K562 (cell line): ENCODE data around the gene TSPAN1. TPM values are rescaled to one million over a fixed set of nuclear protein-coding genes. Genes with fewer than 3 reads are reported as not detected.

Experiments
- ARHGAP35 ChIP-seq: fragments of 450-650 bp; IDR thresholded peaks from 2 replicates; pipeline ENCODE4 v1.6.1; 2018; ENCODE audit not compliant: partially characterized antibody
- ARID2 ChIP-seq: fragments of 450-650 bp; IDR thresholded peaks from 2 replicates; pipeline ENCODE4 v1.6.1; 2017; ENCODE audit warnings: antibody characterized with exemption, mild to moderate bottlenecking
- BRF1 ChIP-seq: IDR thresholded peaks from 3 replicates; pipeline ENCODE4 v1.6.1; 2011; ENCODE audit warnings: borderline replicate concordance, mild to moderate bottlenecking; ENCODE audit not compliant: insufficient read length; ENCODE audit errors: extremely low read depth
- CREB3 ChIP-seq: fragments of 450-650 bp; conservative IDR thresholded peaks from 2 replicates; pipeline ENCODE4 v1.6.1; 2016; ENCODE audit warnings: missing genetic modification characterization, low read depth, mild to moderate bottlenecking, missing compliant biosample characterization, moderate library complexity
- CXXC5 ChIP-seq: fragments of 250-450 bp; sonication (Bioruptor Pico); IDR thresholded peaks from 2 replicates; pipeline ENCODE4 v1.8.0; 2022; ENCODE audit warnings: inconsistent platforms, mild to moderate bottlenecking, moderate library complexity
- JUN ChIP-seq, 2 experiments: sonication (generic) in 1 of 2; formaldehyde crosslinking in 1 of 2; IDR thresholded peaks; 2 replicates each; pipeline versions ENCODE4 v1.6.1 to v1.8.0; 2012 to 2022; ENCODE audit warnings: borderline replicate concordance in 2 of 2, mild to moderate bottlenecking in 2 of 2, improper control_type of control experiment in 1 of 2, low read depth in 1 of 2, low read length in 1 of 2, missing genetic modification reagents in 1 of 2
- MAZ ChIP-seq, 2 experiments: fragments of 450-650 bp in 1 of 2; sonication (generic) in 1 of 2; formaldehyde crosslinking; IDR thresholded peaks in 1 of 2; conservative IDR thresholded peaks in 1 of 2; 2 replicates each; pipeline versions ENCODE4 v1.4.0 to v1.5.0; 2020; ENCODE audit warnings: mild to moderate bottlenecking in 1 of 2, missing genetic modification reagents in 1 of 2
- MEF2D ChIP-seq: conservative IDR thresholded peaks from 2 replicates; pipeline ENCODE4 v1.6.1; 2016; ENCODE audit warnings: low read depth, missing genetic modification characterization, missing compliant biosample characterization
- MTA2 ChIP-seq: fragments of 450-650 bp; IDR thresholded peaks from 2 replicates; pipeline ENCODE4 v1.6.1; 2016; ENCODE audit warnings: low read depth
- NBN ChIP-seq: fragments of 450-650 bp; IDR thresholded peaks from 2 replicates; pipeline ENCODE4 v1.6.1; 2016; ENCODE audit warnings: low read depth, mild to moderate bottlenecking
- NFE2L1 ChIP-seq: fragments of 450-650 bp; IDR thresholded peaks from 2 replicates; pipeline ENCODE4 v1.6.1; 2016; ENCODE audit warnings: missing genetic modification characterization, low read depth, mild to moderate bottlenecking, missing compliant biosample characterization, moderate library complexity, borderline replicate concordance
- NR2C2 ChIP-seq, 2 experiments: fragments of 200-800 bp in 1 of 2; sonication (Bioruptor generic) in 1 of 2; sonication (generic) in 1 of 2; formaldehyde crosslinking in 1 of 2; IDR thresholded peaks; 2 replicates each; pipeline versions ENCODE4 v1.6.1 to v1.8.0; 2016 to 2022; ENCODE audit warnings: mild to moderate bottlenecking in 1 of 2, missing compliant biosample characterization in 1 of 2, missing genetic modification characterization in 1 of 2, missing genetic modification reagents in 1 of 2
- PTRF ChIP-seq: fragments of 450-650 bp; IDR thresholded peaks from 2 replicates; pipeline ENCODE4 v1.6.1; 2016; ENCODE audit warnings: mild to moderate bottlenecking, missing genetic modification characterization, missing compliant biosample characterization
- RAD21 ChIP-seq, 2 experiments: fragments of 250-450 bp in 1 of 2; fragments of 450-650 bp in 1 of 2; sonication (Bioruptor Pico) in 1 of 2; formaldehyde crosslinking in 1 of 2; IDR thresholded peaks in 1 of 2; conservative IDR thresholded peaks in 1 of 2; 2 replicates each; pipeline versions ENCODE4 v1.4.0 to v1.8.0; 2020 to 2022; ENCODE audit warnings: mild to moderate bottlenecking in 2 of 2, moderate library complexity in 1 of 2
- RBM25 ChIP-seq: fragments of 200-400 bp; formaldehyde crosslinking; IDR thresholded peaks from 2 replicates; pipeline ENCODE4 v1.6.1; 2018; ENCODE audit warnings: low read length, low read depth, moderate library complexity; ENCODE audit not compliant: severe bottlenecking
- SMARCC2 ChIP-seq: fragments of 450-650 bp; IDR thresholded peaks from 2 replicates; pipeline ENCODE4 v1.6.1; 2017; ENCODE audit warnings: antibody characterized with exemption, moderate library complexity, mild to moderate bottlenecking, low read depth
- ZC3H11A ChIP-seq: IDR thresholded peaks from 2 replicates; pipeline ENCODE4 v1.6.1; 2012; ENCODE audit warnings: low read depth, low read length, improper control_type of control experiment
- ZFP36 ChIP-seq: fragments of 150-350 bp; IDR thresholded peaks from 2 replicates; pipeline ENCODE4 v1.6.1; 2018; ENCODE audit warnings: low read length, low read depth; ENCODE audit not compliant: partially characterized antibody
- ZNF12 ChIP-seq: sonication (generic); formaldehyde crosslinking; IDR thresholded peaks from 2 replicates; pipeline ENCODE4 v1.4.0; 2020; ENCODE audit warnings: mild to moderate bottlenecking, missing genetic modification reagents
- ZNF212 ChIP-seq: fragments of 450-650 bp; formaldehyde crosslinking; IDR thresholded peaks from 2 replicates; pipeline ENCODE4 v1.4.0; 2020; ENCODE audit warnings: mild to moderate bottlenecking
- ZNF24 ChIP-seq: fragments of 450-650 bp; IDR thresholded peaks from 2 replicates; pipeline ENCODE4 v1.6.1; 2016
- ZNF707 ChIP-seq: fragments of 250-450 bp; sonication (Bioruptor Pico); conservative IDR thresholded peaks from 2 replicates; pipeline ENCODE4 v1.8.0; 2022; ENCODE audit warnings: inconsistent platforms, mild to moderate bottlenecking, moderate library complexity
- polyA plus RNA-seq, 8 experiments: library from polyadenylated mRNA; depleted of rRNA in 4 of 8; stranded (reverse) in 5 of 8; unstranded in 3 of 8; fragments of >200 nt; fragmentation: Nextera tagmentation in 2 of 8; fragmentation: Illumina TruSeq in 1 of 8; extraction: Ambion mirVana in 2 of 8; extraction: Trizol in 1 of 8; gene quantifications; 2 replicates each; pipeline versions ENCODE4 v1.2.1 to v1.2.3, GENCODE V29; 2011 to 2014; ENCODE audit warnings: inconsistent platforms in 1 of 8, missing spikeins in 1 of 8
- total RNA-seq, 7 experiments: library from RNA; depleted of rRNA in 6 of 7; stranded (reverse); fragments of >200 nt in 6 of 7; fragmentation: Illumina TruSeq in 2 of 7; extraction: Trizol in 2 of 7; gene quantifications; 2 replicates each; pipeline versions ENCODE4 v1.2.1 to v1.2.3, GENCODE V29; 2011 to 2021; ENCODE audit warnings: low replicate concordance in 1 of 7
- TF ChIP-seq, protein P1 (sequence below): IDR thresholded peaks from 2 replicates; pipeline ENCODE4 v1.6.1; 2011; ENCODE audit warnings: borderline replicate concordance, low read depth, mild to moderate bottlenecking, moderate library complexity, low read length; ENCODE audit not compliant: insufficient read depth, poor library complexity, severe bottlenecking
- TF ChIP-seq, protein P2 (sequence below): sonication (generic); formaldehyde crosslinking; IDR thresholded peaks from 2 replicates; pipeline ENCODE4 v1.8.0; 2022; ENCODE audit warnings: missing genetic modification reagents, mild to moderate bottlenecking, moderate library complexity, borderline replicate concordance

Gene TSPAN1
- total and polyA plus RNA-seq, 9 of the 15 experiments (the other 6 are each of a cell fraction or from before 2014, with no cell fraction given) = 0.58 TPM; not detected in 8

DNA sequence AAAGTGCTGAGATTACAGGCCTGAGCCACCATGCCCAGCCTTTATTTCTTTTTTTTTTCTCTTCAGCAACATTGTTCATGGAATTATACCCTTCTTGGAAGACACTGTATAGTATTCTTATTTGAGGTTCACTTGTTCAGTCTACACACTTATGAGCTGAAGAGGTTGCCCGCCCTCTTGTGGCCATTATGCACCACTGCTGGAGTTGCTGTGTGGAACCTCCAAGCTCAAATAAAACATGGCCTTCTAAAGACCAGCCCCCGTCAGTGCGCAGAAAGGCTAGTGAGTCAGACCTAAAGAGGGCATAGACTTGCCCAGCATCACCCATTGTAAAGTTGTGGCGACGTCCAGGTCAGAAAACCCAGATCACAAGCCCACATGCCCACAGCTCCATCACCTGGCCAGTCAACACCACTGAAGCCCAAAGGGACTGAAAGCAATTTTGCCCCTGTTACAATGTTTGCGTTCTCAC lies 48.6 kb downstream of the TSPAN1 start (continued):
- TF ChIP-seq, protein P1, sequence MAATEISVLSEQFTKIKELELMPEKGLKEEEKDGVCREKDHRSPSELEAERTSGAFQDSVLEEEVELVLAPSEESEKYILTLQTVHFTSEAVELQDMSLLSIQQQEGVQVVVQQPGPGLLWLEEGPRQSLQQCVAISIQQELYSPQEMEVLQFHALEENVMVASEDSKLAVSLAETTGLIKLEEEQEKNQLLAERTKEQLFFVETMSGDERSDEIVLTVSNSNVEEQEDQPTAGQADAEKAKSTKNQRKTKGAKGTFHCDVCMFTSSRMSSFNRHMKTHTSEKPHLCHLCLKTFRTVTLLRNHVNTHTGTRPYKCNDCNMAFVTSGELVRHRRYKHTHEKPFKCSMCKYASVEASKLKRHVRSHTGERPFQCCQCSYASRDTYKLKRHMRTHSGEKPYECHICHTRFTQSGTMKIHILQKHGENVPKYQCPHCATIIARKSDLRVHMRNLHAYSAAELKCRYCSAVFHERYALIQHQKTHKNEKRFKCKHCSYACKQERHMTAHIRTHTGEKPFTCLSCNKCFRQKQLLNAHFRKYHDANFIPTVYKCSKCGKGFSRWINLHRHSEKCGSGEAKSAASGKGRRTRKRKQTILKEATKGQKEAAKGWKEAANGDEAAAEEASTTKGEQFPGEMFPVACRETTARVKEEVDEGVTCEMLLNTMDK = peak; percentile 46
- 0 out of 2 replicates have a peak, but pooled peaks have one; percentile 11 for TF ChIP-seq ZNF12
- peak; percentile 55; the same call in 1 of the 2 replicates for TF ChIP-seq ZNF24
- TF ChIP-seq NBN = peak; percentile 38; the same call in 1 of the 2 replicates
- TF ChIP-seq ZNF212 = no peak
- 0 out of 2 replicates have a peak, but pooled peaks have one; percentile 38 for TF ChIP-seq ZNF707 (CRISPR knock-in tag)
- TF ChIP-seq CREB3 (tag) = no peak
- TF ChIP-seq MAZ (CRISPR knock-in tag; conservative IDR thresholded peaks at IDR 0.05 in 1 of 2, IDR thresholded peaks at IDR 0.05 in 1 of 2) = peak in 1 of 2 experiments; percentile 52; a peak in 1 of 4 replicates
- no peak for TF ChIP-seq ARHGAP35
- no peak for TF ChIP-seq MEF2D (tag)
- no peak for TF ChIP-seq PTRF (tag)
- 0 out of 2 replicates have a peak, but pooled peaks have one; percentile 32 for TF ChIP-seq ARID2
- no peak for TF ChIP-seq SMARCC2
- peak; percentile 46; the same call in 1 of the 2 replicates for TF ChIP-seq NR2C2 (CRISPR knock-in tag; IDR thresholded peaks at IDR 0.05)
- no peak for TF ChIP-seq NR2C2 (tag; IDR thresholded peaks at IDR 0.05)
- TF ChIP-seq CXXC5 (CRISPR knock-in tag) = no peak
- TF ChIP-seq RBM25 = peak; percentile 53
- TF ChIP-seq BRF1 = no peak
- TF ChIP-seq MTA2 = no peak
- no peak for TF ChIP-seq NFE2L1 (tag)
- TF ChIP-seq RAD21 (CRISPR knock-in tag; conservative IDR thresholded peaks at IDR 0.05 in 1 of 2, IDR thresholded peaks at IDR 0.05 in 1 of 2) = peak; percentile 90 to 94
- TF ChIP-seq, protein P2, sequence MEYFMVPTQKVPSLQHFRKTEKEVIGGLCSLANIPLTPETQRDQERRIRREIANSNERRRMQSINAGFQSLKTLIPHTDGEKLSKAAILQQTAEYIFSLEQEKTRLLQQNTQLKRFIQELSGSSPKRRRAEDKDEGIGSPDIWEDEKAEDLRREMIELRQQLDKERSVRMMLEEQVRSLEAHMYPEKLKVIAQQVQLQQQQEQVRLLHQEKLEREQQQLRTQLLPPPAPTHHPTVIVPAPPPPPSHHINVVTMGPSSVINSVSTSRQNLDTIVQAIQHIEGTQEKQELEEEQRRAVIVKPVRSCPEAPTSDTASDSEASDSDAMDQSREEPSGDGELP (CRISPR knock-in tag) = peak; percentile 48; the same call in 1 of the 2 replicates
- TF ChIP-seq JUN (IDR thresholded peaks at IDR 0.05; ENCODE audit: borderline replicate concordance, low read depth, low read length) = 0 out of 2 replicates have a peak, but pooled peaks have one; percentile 22
- no peak for TF ChIP-seq JUN (CRISPR knock-in tag; IDR thresholded peaks at IDR 0.05; ENCODE audit: borderline replicate concordance)
- TF ChIP-seq ZC3H11A = no peak
- TF ChIP-seq ZFP36 = peak; percentile 4
